Upper lobe of left lung (tissue), 4 donors: ENCODE results near the gene MAP2K4.

Experiments used
- CTCF ChIP-seq, 6 experiments: fragments of 450-650 bp in 4 of 6; fragments of 200-600 bp in 2 of 6; sonication (generic) in 2 of 6; IDR thresholded peaks; one replicate each; pipeline ENCODE4 v1.5.1; 2016 to 2019; ENCODE audit warnings: antibody characterized with exemption in 6 of 6
- EP300 ChIP-seq, 4 donors: sonication (generic); formaldehyde crosslinking; IDR thresholded peaks; one replicate each; pipeline ENCODE4 v1.5.1; 2017; ENCODE audit warnings: antibody characterized with exemption in 4 of 4, control low read depth in 2 of 4
- POLR2A ChIP-seq, 4 donors: fragments of 450-650 bp; IDR thresholded peaks; one replicate each; pipeline ENCODE4 v1.5.1; 2016 to 2017; ENCODE audit warnings: antibody characterized with exemption in 4 of 4, mild to moderate bottlenecking in 2 of 4
- POLR2AphosphoS5 ChIP-seq, 2 donors: sonication (generic); formaldehyde crosslinking; IDR thresholded peaks; one replicate each; pipeline ENCODE4 v1.5.1; 2017; ENCODE audit warnings: antibody characterized with exemption in 2 of 2

- TF ChIP-seq EP300 (IDR thresholded peaks at IDR 0.05) (no peak), CTCF (IDR thresholded peaks at IDR 0.05) (no peak), POLR2A (IDR thresholded peaks at IDR 0.05) (no peak), POLR2AphosphoS5 (IDR thresholded peaks at IDR 0.05) (no peak)
Observed at GRCh38 chr17:12140685-12141084, 120.0 kb downstream of the MAP2K4 start.
